ENCODE measurements around the gene GCAT. TPM values are rescaled to one million over a fixed set of nuclear protein-coding genes. Genes with fewer than 3 reads are reported as not detected.

The GCAT gene
- total and polyA plus RNA-seq, 2 of the 4 experiments (the other 2 are of a cell fraction), result 20.6 to 32.3 TPM

- TF ChIP-seq, protein P1, sequence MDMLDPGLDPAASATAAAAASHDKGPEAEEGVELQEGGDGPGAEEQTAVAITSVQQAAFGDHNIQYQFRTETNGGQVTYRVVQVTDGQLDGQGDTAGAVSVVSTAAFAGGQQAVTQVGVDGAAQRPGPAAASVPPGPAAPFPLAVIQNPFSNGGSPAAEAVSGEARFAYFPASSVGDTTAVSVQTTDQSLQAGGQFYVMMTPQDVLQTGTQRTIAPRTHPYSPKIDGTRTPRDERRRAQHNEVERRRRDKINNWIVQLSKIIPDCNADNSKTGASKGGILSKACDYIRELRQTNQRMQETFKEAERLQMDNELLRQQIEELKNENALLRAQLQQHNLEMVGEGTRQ (IDR thresholded peaks at IDR 0.05; ENCODE audit: low read depth, low read length), result peak; percentile 78
Measured at GRCh38 chr22:37776639-37777005, 31.1 kb upstream of the GCAT start (continued).

DNA sequence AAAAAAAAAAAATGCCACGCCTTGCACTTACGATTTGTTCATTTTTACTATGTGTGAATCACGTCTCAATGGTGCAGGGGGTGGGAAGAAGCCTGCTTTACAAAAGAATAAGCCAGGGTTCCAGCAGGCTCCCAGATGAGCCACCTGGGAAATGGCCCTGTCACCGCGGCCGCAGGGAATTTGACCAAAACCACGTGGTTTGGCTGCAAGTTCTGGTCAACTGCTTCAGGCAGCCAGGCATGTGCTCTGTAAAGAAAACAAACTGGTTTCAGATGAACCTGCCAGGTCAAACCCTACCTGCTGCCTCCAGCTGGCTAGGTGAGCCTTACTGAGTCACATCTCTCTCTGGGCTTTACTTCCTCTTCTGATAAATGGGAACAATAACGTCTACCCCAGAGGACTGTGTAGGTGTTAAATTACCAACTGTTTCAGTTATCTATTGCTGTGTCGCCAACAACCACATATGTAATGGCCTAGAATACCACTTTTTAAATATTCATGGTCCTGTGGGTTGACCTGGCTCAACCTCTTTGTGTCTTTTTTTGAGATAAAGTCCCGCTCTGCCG is 30.5 kb upstream of the GCAT start:
- Histone ChIP-seq H3K9ac (ENCODE audit: low read depth, low read length) (no peak overlapping the region), H2AK9ac (replicated peaks; ENCODE audit: low read depth, low read length, poor library complexity) (peak overlapping the region; percentile 95), H3K56ac (ENCODE audit: extremely low read depth, insufficient read depth, low read length) (peak overlapping the region; percentile 29; the same call in 1 of the 2 replicates), H3K27me3 (ENCODE audit: control insufficient read depth, insufficient read depth, low read length) (no peaks in the 10 kb centered on the region), H3K4me3 (ENCODE audit: insufficient read depth, low read depth, low read length) (no peak overlapping the region), H3K79me1 (ENCODE audit: low read depth in 1 of 2, low read length in 2 of 2) (peaks cover 0 to 35% of the 10 kb centered on the region in 2 experiments; a peak in 2 of 4 replicates), H3K4me1 (ENCODE audit: control insufficient read depth, insufficient read depth, low read length) (peaks cover 21% of the 10 kb centered on the region), H2BK20ac (ENCODE audit: low read depth, low read length) (peak overlapping the region; percentile 94), H4K8ac (ENCODE audit: low read depth in 2 of 2, low read length in 2 of 2) (peak overlapping the region in 1 of 2 experiments; percentile 27), H2AK5ac (ENCODE audit: low read depth, low read length) (peak overlapping the region; percentile 62), H2BK120ac (ENCODE audit: low read depth, low read length) (peak overlapping the region; percentile 76), H3K9me1 (ENCODE audit: insufficient read depth, low read length) (peaks cover 31% of the 10 kb centered on the region), H3K9me3 (ENCODE audit: control insufficient read depth, insufficient read depth, low read length) (no peaks in the 10 kb centered on the region), H4K91ac (ENCODE audit: insufficient read depth, low read depth, low read length) (peak overlapping the region; percentile 84), H2BK15ac (ENCODE audit: low read depth, low read length) (peak overlapping the region; percentile 13; the same call in 2 of the 3 replicates), H4K5ac (ENCODE audit: low read depth, low read length) (peak overlapping the region; percentile 13; the same call in 1 of the 2 replicates), H3K4ac (ENCODE audit: low read depth, low read length) (peak overlapping the region; percentile 92), H2BK5ac (ENCODE audit: low read depth, low read length, poor library complexity, severe bottlenecking) (peak overlapping the region; percentile 97), H3K23ac (ENCODE audit: low read depth, low read length) (peak overlapping the region; percentile 83; the same call in 1 of the 2 replicates), H3K36me3 (ENCODE audit: control insufficient read depth, insufficient read depth, low read length) (peaks cover 23% of the 10 kb centered on the region), H3K14ac (replicated peaks; ENCODE audit: low read depth, low read length) (peak overlapping the region; percentile 81), H2AFZ (replicated peaks; ENCODE audit: low read length, poor library complexity) (peak overlapping the region; percentile 28), H4K20me1 (ENCODE audit: insufficient read depth, low read length) (peaks cover 13% of the 10 kb centered on the region), H3K27ac (ENCODE audit: insufficient read depth, low read length) (peak overlapping the region; percentile 33; the same call in 1 of the 2 replicates), H3K4me2 (ENCODE audit: low read depth, low read length) (peak overlapping the region; percentile 19; the same call in 1 of the 2 replicates), H3K18ac (ENCODE audit: low read depth, low read length) (peak overlapping the region; percentile 18; the same call in 1 of the 2 replicates)
- intact Hi-C loops (cut with micrococcal nuclease), result no loop called here
- no TSS peak for BruUV-seq (replicated peaks)
- CTCF ChIA-PET, result no interaction called here
- POLR2A ChIA-PET (ENCODE audit: unreplicated experiment), result interaction anchor here (0.7 kb wide), 1 partner anchor 109 kb away, joined by 15 read pairs; no protein-coding TSS in a partner anchor
- ATAC-seq (ENCODE audit: low read depth) (peak; percentile 27), DNase-seq (peak; percentile 94)
- TF ChIP-seq FOS (IDR thresholded peaks at IDR 0.05; ENCODE audit: low read depth, low read length) (no peak), MXI1 (IDR thresholded peaks at IDR 0.05; ENCODE audit: borderline replicate concordance, low read depth, low read length) (peak; percentile 69; the same call in 1 of the 2 replicates), CEBPB (IDR thresholded peaks at IDR 0.05; ENCODE audit: low read depth, low read length) (peak; percentile 36; the same call in 1 of the 2 replicates), NFE2L2 (IDR thresholded peaks at IDR 0.05; ENCODE audit: low read depth, low read length) (peak; percentile 38; the same call in 1 of the 2 replicates)
- TF ChIP-seq, protein P1 (IDR thresholded peaks at IDR 0.05; ENCODE audit: low read depth, low read length), result peak; percentile 81
- in situ Hi-C loops (cut with MboI; ENCODE audit: low sequenced_read_pairs), result no loop called here
- 13% methylated on average over 4 of the region's 11 CpGs; no CpG with 5 or more reads in 1 of the 2 experiments for WGBS, 2 experiments (ENCODE audit: extremely low coverage in 2 of 2, insufficient read length in 1 of 2)
- dilution Hi-C loops (cut with HindIII; ENCODE audit: low sequenced_read_pairs, unreplicated experiment), result no loop called here

Measured in IMR-90 (cell line).